GM20431 (cell line): ENCODE data around the gene CDS1.
"Not testable (repeated sequence)": the region's sequence is repeated elsewhere in the genome, so short reads cannot be mapped to it uniquely, and the experiment has no call there.

ENCODE experiments used
- in situ Hi-C: fragments of 300-500 bp; cut with MseI, MboI; formaldehyde crosslinking; loops from one replicate; pipeline ENCODE4 v1.15.0; 2020; ENCODE audit warnings: low sequenced_read_pairs; ENCODE audit not compliant: unreplicated experiment

The CDS1 gene

GRCh38 chr4:84582988-84583875 is at the start of gene CDS1:
CDS1 (plus strand) TSS chr4:84583127; CDS start chr4:84583402, 275 bp downstream.
- in situ Hi-C loops = no loop called here

- in situ Hi-C loops = no loop called here
Observed at GRCh38 chr4:84535901-84536300, 47.0 kb upstream of the CDS1 start.

GRCh38 chr4:84545093-84545492 is 37.8 kb upstream of the CDS1 start:
- in situ Hi-C loops = no loop called here

GRCh38 chr4:84547211-84547610 is 35.7 kb upstream of the CDS1 start:
- in situ Hi-C loops = no loop called here

GRCh38 chr4:84549191-84549590 is 33.7 kb upstream of the CDS1 start:
- in situ Hi-C loops = not testable (repeated sequence)

- in situ Hi-C loops = no loop called here
Observed at GRCh38 chr4:84562156-84562555, 20.8 kb upstream of the CDS1 start.

- in situ Hi-C loops = no loop called here
Observed at GRCh38 chr4:84563002-84563401, 19.9 kb upstream of the CDS1 start.

GRCh38 chr4:84565951-84566350 is 17.0 kb upstream of the CDS1 start:
- in situ Hi-C loops = no loop called here

GRCh38 chr4:84568496-84568895 is 14.4 kb upstream of the CDS1 start:
- in situ Hi-C loops = no loop called here

GRCh38 chr4:84569009-84569408 is 13.9 kb upstream of the CDS1 start:
- in situ Hi-C loops = no loop called here

- in situ Hi-C loops = no loop called here
Observed at GRCh38 chr4:84573385-84574068, 9.4 kb upstream of the CDS1 start.

- in situ Hi-C loops = no loop called here
Observed at GRCh38 chr4:84574069-84574720, 8.7 kb upstream of the CDS1 start.

- in situ Hi-C loops = no loop called here
Observed at GRCh38 chr4:84578540-84579402, 4.2 kb upstream of the CDS1 start.

GRCh38 chr4:84579403-84579776 is 3.5 kb upstream of the CDS1 start:
- in situ Hi-C loops = no loop called here

GRCh38 chr4:84582302-84582987 is 482 bp upstream of the CDS1 start:
- in situ Hi-C loops = no loop called here

- in situ Hi-C loops = no loop called here
Observed at GRCh38 chr4:84583876-84584380, 1.0 kb downstream of the CDS1 start.

- in situ Hi-C loops = no loop called here
Observed at GRCh38 chr4:84585251-84585650, 2.3 kb downstream of the CDS1 start.

- in situ Hi-C loops = no loop called here
Observed at GRCh38 chr4:84594724-84595123, 11.8 kb downstream of the CDS1 start.

- in situ Hi-C loops = no loop called here
Observed at GRCh38 chr4:84596826-84597225, 13.9 kb downstream of the CDS1 start.
